Adipocyte (in vitro differentiated cells): Measurements from ENCODE around the gene ESR2.

ENCODE experiments used
- DNase-seq: peaks from one replicate; pipeline ENCODE4 v3.0.0-alpha.2; 2015; ENCODE audit warnings: low read depth
- H3K27me3 ChIP-seq: replicated peaks from 2 replicates; pipeline ENCODE4 v1.7.0; 2013; ENCODE audit warnings: mild to moderate bottlenecking, low read length, moderate library complexity; ENCODE audit not compliant: control insufficient read depth, insufficient read depth
- H3K36me3 ChIP-seq: 2 replicates; pipeline ENCODE4 v1.7.0; 2013; ENCODE audit warnings: low read length, mild to moderate bottlenecking, moderate library complexity; ENCODE audit not compliant: control insufficient read depth, insufficient read depth, severe bottlenecking
- H3K4me1 ChIP-seq: 2 replicates; pipeline ENCODE4 v1.7.0; 2013; ENCODE audit warnings: mild to moderate bottlenecking, low read length, moderate library complexity; ENCODE audit not compliant: control insufficient read depth, insufficient read depth
- H3K4me3 ChIP-seq: 2 replicates; pipeline ENCODE4 v1.7.0; 2013; ENCODE audit warnings: mild to moderate bottlenecking, low read length, moderate library complexity
- H3K9ac ChIP-seq: 2 replicates; pipeline ENCODE4 v1.7.0; 2013; ENCODE audit warnings: mild to moderate bottlenecking, low read length, moderate library complexity
- H3K9me3 ChIP-seq: 2 replicates; pipeline ENCODE4 v1.7.0; 2013; ENCODE audit warnings: mild to moderate bottlenecking, low read length, moderate library complexity; ENCODE audit not compliant: control insufficient read depth

ESR2 gene

GRCh38 chr14:64235652-64236640 is 58.2 kb downstream of the ESR2 start:
- DNase-seq, result no peak
- peaks cover 16% of the 10 kb centered on the region for H3K4me1 ChIP-seq
- no peak overlapping the region for H3K4me3 ChIP-seq
- H3K36me3 ChIP-seq, result no peaks in the 10 kb centered on the region
- H3K27me3 ChIP-seq, result peaks cover 22% of the 10 kb centered on the region
- no peak overlapping the region for H3K9ac ChIP-seq
- H3K9me3 ChIP-seq, result no peaks in the 10 kb centered on the region

- Histone ChIP-seq H3K4me1 (peaks cover 16% of the 10 kb centered on the region), H3K27me3 (peaks cover 22% of the 10 kb centered on the region), H3K36me3 (no peaks in the 10 kb centered on the region), H3K9me3 (no peaks in the 10 kb centered on the region), H3K9ac (no peak overlapping the region), H3K4me3 (no peak overlapping the region)
- no peak for DNase-seq
Observed at GRCh38 chr14:64234877-64235651, 59.1 kb downstream of the ESR2 start.

DNA sequence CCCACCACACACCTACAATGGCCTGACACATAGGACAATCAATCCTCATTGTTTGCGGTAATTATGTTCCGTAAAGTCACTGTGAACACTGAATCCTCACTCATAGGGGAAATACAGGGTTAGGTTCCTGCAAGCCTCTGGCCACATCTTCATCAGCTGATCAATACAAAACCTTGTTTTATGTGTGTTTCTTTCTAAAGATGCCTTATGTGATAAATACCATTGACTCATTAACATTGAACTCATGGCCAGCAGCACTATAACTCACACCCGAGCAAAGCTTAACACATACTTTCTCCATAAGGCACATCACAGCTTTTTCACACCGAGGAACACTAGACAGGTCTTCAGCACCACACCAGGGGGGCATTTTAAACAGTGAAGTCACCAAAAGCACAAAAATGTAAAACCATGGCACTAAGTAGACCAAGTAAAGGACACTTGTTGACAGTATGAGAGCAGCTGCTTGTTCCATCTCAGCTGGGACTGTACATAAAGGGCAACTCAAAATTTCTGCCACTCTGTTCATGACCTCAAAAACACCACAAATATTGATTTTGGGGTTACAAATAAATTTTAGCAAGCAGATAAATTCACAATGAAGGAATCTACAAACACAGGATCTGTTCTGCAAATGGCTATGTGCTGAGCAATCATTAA is 60.5 kb downstream of the ESR2 start:
- Histone ChIP-seq H3K4me1 (peaks cover 16% of the 10 kb centered on the region), H3K9ac (no peak overlapping the region), H3K36me3 (peaks cover 9% of the 10 kb centered on the region), H3K4me3 (no peak overlapping the region), H3K27me3 (peaks cover 22% of the 10 kb centered on the region), H3K9me3 (no peaks in the 10 kb centered on the region)
- no peak for DNase-seq

GRCh38 chr14:64232944-64233343 is 61.2 kb downstream of the ESR2 start:
- no peaks in the 10 kb centered on the region for H3K9me3 ChIP-seq
- no peak overlapping the region for H3K9ac ChIP-seq
- no peak overlapping the region for H3K4me3 ChIP-seq
- H3K36me3 ChIP-seq, result peaks cover 16% of the 10 kb centered on the region
- H3K4me1 ChIP-seq, result peaks cover 16% of the 10 kb centered on the region
- DNase-seq, result no peak
- peaks cover 22% of the 10 kb centered on the region for H3K27me3 ChIP-seq

- DNase-seq, result peak; percentile 70
- H3K9ac ChIP-seq, result no peak overlapping the region
- no peak overlapping the region for H3K4me3 ChIP-seq
- peaks cover 22% of the 10 kb centered on the region for H3K27me3 ChIP-seq
- no peaks in the 10 kb centered on the region for H3K9me3 ChIP-seq
- peaks cover 16% of the 10 kb centered on the region for H3K4me1 ChIP-seq
- peaks cover 23% of the 10 kb centered on the region for H3K36me3 ChIP-seq
Observed at GRCh38 chr14:64232095-64232838, 61.9 kb downstream of the ESR2 start.

DNA sequence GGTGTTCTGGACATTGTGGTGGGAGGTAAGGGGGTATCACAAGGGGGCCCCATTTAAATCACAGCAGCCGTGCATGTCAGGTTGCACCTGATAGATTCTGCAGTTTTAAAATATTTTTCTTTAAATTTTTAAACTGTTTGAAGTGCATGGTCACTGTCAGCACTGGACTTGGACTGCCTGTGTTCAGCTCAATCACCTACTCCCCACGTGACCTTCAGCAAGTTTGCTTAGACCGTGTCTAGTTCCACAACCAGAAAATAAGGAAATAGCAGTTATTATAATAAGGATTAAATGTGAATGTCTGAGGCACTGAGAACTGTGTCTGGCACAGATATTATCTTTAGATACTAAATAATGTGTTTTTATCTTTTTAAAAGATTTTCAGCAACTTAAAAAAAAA is 64.7 kb downstream of the ESR2 start:
- Histone ChIP-seq H3K4me3 (no peak overlapping the region), H3K4me1 (peaks cover 13% of the 10 kb centered on the region), H3K27me3 (peaks cover 9% of the 10 kb centered on the region), H3K9ac (no peak overlapping the region), H3K36me3 (peaks cover 43% of the 10 kb centered on the region), H3K9me3 (no peaks in the 10 kb centered on the region)
- DNase-seq, result no peak

DNA sequence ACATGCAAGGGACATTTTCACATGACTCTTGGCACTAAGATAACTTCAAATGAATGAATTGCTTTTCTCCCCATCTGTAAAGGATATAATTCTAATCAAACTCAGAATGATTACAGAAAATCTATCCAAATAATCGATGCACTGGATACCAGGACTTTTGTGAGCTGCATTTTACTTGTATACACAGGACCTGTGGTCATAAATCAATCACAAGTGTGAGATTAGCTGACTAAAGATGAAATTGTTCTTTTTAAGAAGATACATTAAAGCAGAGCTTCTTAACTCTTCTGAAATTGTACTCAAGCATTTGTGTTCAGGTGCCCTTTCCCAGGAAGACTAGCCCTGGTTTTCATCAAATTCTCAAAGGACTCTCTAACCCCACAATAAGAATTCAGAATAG is 66.3 kb downstream of the ESR2 start:
- Histone ChIP-seq H3K36me3 (peaks cover 58% of the 10 kb centered on the region), H3K27me3 (no peaks in the 10 kb centered on the region), H3K4me1 (peaks cover 13% of the 10 kb centered on the region), H3K4me3 (no peak overlapping the region), H3K9ac (no peak overlapping the region), H3K9me3 (no peaks in the 10 kb centered on the region)
- DNase-seq, result no peak

DNA sequence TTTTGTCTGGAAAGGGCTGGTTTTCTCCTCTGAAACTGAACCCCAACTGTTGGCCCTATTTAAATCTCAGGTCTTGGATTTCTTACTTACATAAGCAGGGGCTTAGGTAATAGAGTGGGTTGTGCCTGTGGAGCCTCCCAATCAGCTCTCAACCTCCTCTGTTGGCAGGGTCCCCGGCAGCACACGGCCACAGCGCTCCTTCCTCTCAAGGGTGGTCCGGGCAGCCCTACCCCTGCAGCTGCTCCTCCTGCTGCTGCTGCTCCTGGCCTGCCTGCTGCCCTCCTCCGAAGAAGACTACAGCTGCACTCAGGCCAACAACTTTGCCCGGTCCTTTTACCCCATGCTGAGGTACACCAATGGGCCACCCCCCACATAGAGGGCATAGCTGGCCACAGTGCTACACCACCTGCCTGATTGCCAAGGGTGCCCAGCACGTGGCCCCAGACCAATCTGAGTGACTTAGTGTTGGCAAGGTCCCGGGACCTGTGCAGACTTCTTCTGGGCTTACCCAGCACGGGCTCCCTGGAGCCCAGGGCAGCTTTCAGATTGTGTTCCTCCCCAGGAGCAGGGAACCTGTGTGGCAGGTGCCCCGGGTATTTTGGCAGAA is 68.9 kb downstream of the ESR2 start:
- no peak for DNase-seq
- no peaks in the 10 kb centered on the region for H3K9me3 ChIP-seq
- peaks cover 79% of the 10 kb centered on the region for H3K36me3 ChIP-seq
- H3K4me3 ChIP-seq, result no peak overlapping the region
- H3K9ac ChIP-seq, result no peak overlapping the region
- no peaks in the 10 kb centered on the region for H3K4me1 ChIP-seq
- H3K27me3 ChIP-seq, result no peaks in the 10 kb centered on the region

GRCh38 chr14:64221391-64222003 is 72.7 kb downstream of the ESR2 start:
- H3K4me3 ChIP-seq, result no peak overlapping the region
- DNase-seq, result no peak
- no peak overlapping the region for H3K9ac ChIP-seq
- H3K4me1 ChIP-seq, result peaks cover 3% of the 10 kb centered on the region
- peaks cover 79% of the 10 kb centered on the region for H3K36me3 ChIP-seq
- H3K9me3 ChIP-seq, result no peaks in the 10 kb centered on the region
- no peaks in the 10 kb centered on the region for H3K27me3 ChIP-seq

GRCh38 chr14:64220466-64220865 is 73.7 kb downstream of the ESR2 start:
- no peaks in the 10 kb centered on the region for H3K27me3 ChIP-seq
- H3K4me1 ChIP-seq, result peaks cover 3% of the 10 kb centered on the region
- no peak for DNase-seq
- H3K9ac ChIP-seq, result no peak overlapping the region
- H3K9me3 ChIP-seq, result no peaks in the 10 kb centered on the region
- H3K4me3 ChIP-seq, result no peak overlapping the region
- H3K36me3 ChIP-seq, result peaks cover 80% of the 10 kb centered on the region
